Measurements from ENCODE around the gene EEF2KMT.
"Not testable (repeated sequence)": the region's sequence is repeated elsewhere in the genome, so short reads cannot be mapped to it uniquely, and the experiment has no call there.

EEF2KMT gene

GRCh38 chr16:5097470-5098220, at the start of gene EEF2KMT:
TSS of gene EEF2KMT (minus strand) at chr16:5097795. CDS start at chr16:5097739, 56 bp downstream.
- peak; percentile 98 for DNase-seq (ENCODE audit: low spot score)

- DNase-seq (ENCODE audit: low spot score) = not testable (repeated sequence)
Measured at GRCh38 chr16:5144621-5144956, 47.0 kb upstream of the EEF2KMT start.

GRCh38 chr16:5143761-5144620, 46.4 kb upstream of the EEF2KMT start:
- no peak for DNase-seq (ENCODE audit: low spot score)

GRCh38 chr16:5140151-5140550, 42.6 kb upstream of the EEF2KMT start:
- DNase-seq (ENCODE audit: low spot score) = not testable (repeated sequence)

GRCh38 chr16:5134739-5135452, 37.3 kb upstream of the EEF2KMT start:
- not testable (repeated sequence) for DNase-seq (ENCODE audit: low spot score)

- DNase-seq (ENCODE audit: low spot score) = not testable (repeated sequence)
Measured at GRCh38 chr16:5132915-5133600, 35.5 kb upstream of the EEF2KMT start.

- not testable (repeated sequence) for DNase-seq (ENCODE audit: low spot score)
Measured at GRCh38 chr16:5131467-5132004, 33.9 kb upstream of the EEF2KMT start.

- peak; percentile 1 for DNase-seq (ENCODE audit: low spot score)
Measured at GRCh38 chr16:5117300-5118087, 19.9 kb upstream of the EEF2KMT start.

- DNase-seq (ENCODE audit: low spot score) = not testable (repeated sequence)
Measured at GRCh38 chr16:5116780-5117295, 19.2 kb upstream of the EEF2KMT start.

GRCh38 chr16:5110933-5111332, 13.3 kb upstream of the EEF2KMT start:
- not testable (repeated sequence) for DNase-seq (ENCODE audit: low spot score)

GRCh38 chr16:5108505-5109158, 11.0 kb upstream of the EEF2KMT start:
- no peak for DNase-seq (ENCODE audit: low spot score)

GRCh38 chr16:5105039-5105438, 7.4 kb upstream of the EEF2KMT start:
- peak; percentile 3 for DNase-seq (ENCODE audit: low spot score)

GRCh38 chr16:5103296-5104032, 5.9 kb upstream of the EEF2KMT start:
- DNase-seq (ENCODE audit: low spot score) = not testable (repeated sequence)

- DNase-seq (ENCODE audit: low spot score) = not testable (repeated sequence)
Measured at GRCh38 chr16:5099174-5099573, 1.6 kb upstream of the EEF2KMT start.

GRCh38 chr16:5098221-5099159, 895 bp upstream of the EEF2KMT start:
- DNase-seq (ENCODE audit: low spot score) = peak; percentile 48

GRCh38 chr16:5097061-5097469, 530 bp downstream of the EEF2KMT start:
- peak; percentile 6 for DNase-seq (ENCODE audit: low spot score)

- not testable (repeated sequence) for DNase-seq (ENCODE audit: low spot score)
Measured at GRCh38 chr16:5096437-5097060, 1.0 kb downstream of the EEF2KMT start.
